Gastroesophageal sphincter (tissue), 3 donors: ENCODE data around the gene CYB5R4.

Source experiments
- EP300 ChIP-seq: sonication (generic); formaldehyde crosslinking; IDR thresholded peaks from one replicate; pipeline ENCODE4 v1.6.1; 2017; ENCODE audit warnings: antibody characterized with exemption, mild to moderate bottlenecking
- POLR2A ChIP-seq, 2 donors: fragments of 450-650 bp; IDR thresholded peaks; one replicate each; pipeline ENCODE4 v1.6.1; 2017; ENCODE audit warnings: antibody characterized with exemption in 2 of 2, mild to moderate bottlenecking in 2 of 2, moderate library complexity in 1 of 2
- POLR2AphosphoS5 ChIP-seq: sonication (generic); formaldehyde crosslinking; IDR thresholded peaks from one replicate; pipeline ENCODE4 v1.6.1; 2017; ENCODE audit warnings: antibody characterized with exemption
- TF ChIP-seq, protein P1 (sequence below), 4 experiments: fragments of 200-600 bp in 2 of 4; fragments of 450-650 bp in 2 of 4; sonication (generic) in 1 of 4; IDR thresholded peaks; one replicate each; pipeline ENCODE4 v1.5.1; 2017 to 2019; ENCODE audit warnings: antibody characterized with exemption in 4 of 4, mild to moderate bottlenecking in 2 of 4, moderate library complexity in 2 of 4

DNA sequence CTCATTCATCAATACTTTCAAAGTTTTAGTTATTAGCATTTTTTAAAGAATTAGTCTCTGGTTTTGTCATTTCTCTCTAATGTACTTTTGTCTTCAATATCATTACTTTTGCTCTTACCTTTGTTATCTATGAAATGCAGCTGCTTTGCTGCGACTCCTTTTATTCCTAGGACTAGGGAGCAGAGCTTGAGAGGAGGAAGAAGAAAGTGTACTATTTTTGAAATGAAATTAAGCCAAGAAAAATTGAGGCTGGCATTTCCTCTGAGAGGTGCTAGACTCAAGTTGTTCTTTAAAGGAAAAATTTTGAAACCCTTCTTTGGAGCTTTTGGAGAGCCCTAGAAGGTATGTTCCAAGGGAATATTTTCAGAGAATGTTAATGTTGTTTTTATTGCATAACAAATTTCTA, 125.8 kb downstream of the CYB5R4 start:
- TF ChIP-seq, protein P1, sequence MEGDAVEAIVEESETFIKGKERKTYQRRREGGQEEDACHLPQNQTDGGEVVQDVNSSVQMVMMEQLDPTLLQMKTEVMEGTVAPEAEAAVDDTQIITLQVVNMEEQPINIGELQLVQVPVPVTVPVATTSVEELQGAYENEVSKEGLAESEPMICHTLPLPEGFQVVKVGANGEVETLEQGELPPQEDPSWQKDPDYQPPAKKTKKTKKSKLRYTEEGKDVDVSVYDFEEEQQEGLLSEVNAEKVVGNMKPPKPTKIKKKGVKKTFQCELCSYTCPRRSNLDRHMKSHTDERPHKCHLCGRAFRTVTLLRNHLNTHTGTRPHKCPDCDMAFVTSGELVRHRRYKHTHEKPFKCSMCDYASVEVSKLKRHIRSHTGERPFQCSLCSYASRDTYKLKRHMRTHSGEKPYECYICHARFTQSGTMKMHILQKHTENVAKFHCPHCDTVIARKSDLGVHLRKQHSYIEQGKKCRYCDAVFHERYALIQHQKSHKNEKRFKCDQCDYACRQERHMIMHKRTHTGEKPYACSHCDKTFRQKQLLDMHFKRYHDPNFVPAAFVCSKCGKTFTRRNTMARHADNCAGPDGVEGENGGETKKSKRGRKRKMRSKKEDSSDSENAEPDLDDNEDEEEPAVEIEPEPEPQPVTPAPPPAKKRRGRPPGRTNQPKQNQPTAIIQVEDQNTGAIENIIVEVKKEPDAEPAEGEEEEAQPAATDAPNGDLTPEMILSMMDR (IDR thresholded peaks at IDR 0.05), result no peak
- no peak for TF ChIP-seq POLR2A (IDR thresholded peaks at IDR 0.05)
- TF ChIP-seq EP300, result no peak
- no peak for TF ChIP-seq POLR2AphosphoS5
